Subcutaneous adipose tissue (tissue), 4 donors: Measurements from ENCODE around the gene ACACB. TPM values are rescaled to one million over a fixed set of nuclear protein-coding genes. Genes with fewer than 3 reads are reported as not detected.

Source experiments
- total RNA-seq, 4 donors: library from RNA; depleted of rRNA; stranded (reverse); fragments of >200 nt; gene quantifications; one replicate each; pipeline ENCODE4 v1.1.0, GENCODE V29; 2016
- TF ChIP-seq, protein P1 (sequence below): fragments of 450-650 bp; IDR thresholded peaks from one replicate; pipeline ENCODE4 v1.5.1; 2016; ENCODE audit warnings: low read depth, mild to moderate bottlenecking, control low read depth, antibody characterized with exemption, moderate library complexity

The ACACB gene
- total RNA-seq, 4 donors from 2014 or later: 798 to 3,288 (median 1,277) TPM

DNA sequence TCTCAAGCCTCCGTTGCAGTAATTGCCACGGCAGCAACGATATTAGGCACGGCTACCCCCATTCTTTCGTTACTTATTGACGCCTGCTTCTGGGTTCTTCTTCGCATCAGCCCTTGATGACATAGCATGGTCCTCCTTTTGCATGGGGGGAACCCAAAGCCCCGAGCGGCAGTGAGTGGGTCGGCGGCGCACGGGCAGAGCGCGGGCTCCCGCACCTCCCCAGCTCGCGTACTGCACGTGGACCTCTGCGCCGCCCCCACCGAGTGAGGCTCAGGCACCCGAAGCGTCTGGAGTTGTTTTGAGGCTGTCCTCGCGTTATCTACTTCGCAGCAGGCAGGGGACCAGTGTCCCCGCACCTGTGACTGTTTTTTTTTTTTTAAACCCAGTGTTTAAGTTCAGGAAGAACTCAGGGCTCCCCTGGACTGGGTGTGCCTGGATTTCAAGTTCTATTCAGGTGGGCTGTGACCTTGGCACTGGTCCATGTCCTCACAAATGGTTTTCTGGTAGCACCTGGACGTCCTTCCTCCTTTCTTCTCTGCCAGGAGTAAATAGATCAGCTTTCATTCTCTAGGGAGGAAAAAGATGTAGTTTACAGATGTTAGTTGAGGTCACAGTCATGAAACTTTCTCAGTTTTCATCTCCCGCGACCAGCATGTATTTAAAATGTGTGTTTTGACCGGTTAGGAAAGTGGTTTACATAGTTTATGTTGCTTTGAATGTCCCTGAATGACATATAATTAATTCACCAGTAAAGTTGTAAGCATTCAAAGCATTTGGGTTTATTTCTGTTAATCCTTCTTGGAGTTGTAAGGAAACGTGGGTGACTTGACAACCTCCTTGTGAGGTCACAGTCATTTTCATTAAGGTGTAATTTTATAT is 194.1 kb downstream of the ACACB start:
- TF ChIP-seq, protein P1, sequence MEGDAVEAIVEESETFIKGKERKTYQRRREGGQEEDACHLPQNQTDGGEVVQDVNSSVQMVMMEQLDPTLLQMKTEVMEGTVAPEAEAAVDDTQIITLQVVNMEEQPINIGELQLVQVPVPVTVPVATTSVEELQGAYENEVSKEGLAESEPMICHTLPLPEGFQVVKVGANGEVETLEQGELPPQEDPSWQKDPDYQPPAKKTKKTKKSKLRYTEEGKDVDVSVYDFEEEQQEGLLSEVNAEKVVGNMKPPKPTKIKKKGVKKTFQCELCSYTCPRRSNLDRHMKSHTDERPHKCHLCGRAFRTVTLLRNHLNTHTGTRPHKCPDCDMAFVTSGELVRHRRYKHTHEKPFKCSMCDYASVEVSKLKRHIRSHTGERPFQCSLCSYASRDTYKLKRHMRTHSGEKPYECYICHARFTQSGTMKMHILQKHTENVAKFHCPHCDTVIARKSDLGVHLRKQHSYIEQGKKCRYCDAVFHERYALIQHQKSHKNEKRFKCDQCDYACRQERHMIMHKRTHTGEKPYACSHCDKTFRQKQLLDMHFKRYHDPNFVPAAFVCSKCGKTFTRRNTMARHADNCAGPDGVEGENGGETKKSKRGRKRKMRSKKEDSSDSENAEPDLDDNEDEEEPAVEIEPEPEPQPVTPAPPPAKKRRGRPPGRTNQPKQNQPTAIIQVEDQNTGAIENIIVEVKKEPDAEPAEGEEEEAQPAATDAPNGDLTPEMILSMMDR: no peak

Other genes starting within 250 kb of the ACACB start
- gene DAO, start 236.5 kb upstream of the ACACB start, total RNA-seq: not detected
- not detected for gene SVOP, start 95.5 kb upstream of the ACACB start, total RNA-seq
- gene USP30, start 64.0 kb upstream of the ACACB start, total RNA-seq: 10 to 100 TPM; 16.3 to 38.1 (median 25.1) TPM
- gene ALKBH2, start 23.1 kb upstream of the ACACB start, total RNA-seq: 10 to 100 TPM in 3 of 4 donors, 1 to 10 TPM in 1; 7.3 to 18.8 (median 12.2) TPM
- gene UNG, start 19.0 kb upstream of the ACACB start, total RNA-seq: 10 to 100 TPM; 24.1 to 39.6 (median 31.6) TPM
- gene FOXN4, start 192.7 kb downstream of the ACACB start, total RNA-seq: not detected
- gene MYO1H, start 231.3 kb downstream of the ACACB start, total RNA-seq: under 1 TPM in 2 of 4 donors, not detected in 2; 0.17 to 0.57 TPM